HAP-1 (cell line): ENCODE results near the gene TRRAP.
"Not testable (repeated sequence)": the region's sequence is repeated elsewhere in the genome, so short reads cannot be mapped to it uniquely, and the experiment has no call there.

ENCODE experiments used
- DNase-seq, 2 experiments: peaks; one replicate each; pipeline ENCODE4 v3.0.0-alpha.2; 2016 to 2020; ENCODE audit warnings: low spot score in 2 of 2
- H3K27me3 ChIP-seq: fragments of 250-450 bp; sonication (Bioruptor Pico); 2 replicates; pipeline ENCODE4 v1.5.1; 2020; ENCODE audit warnings: low read depth, mild to moderate bottlenecking, moderate library complexity
- H3K36me3 ChIP-seq: fragments of 250-450 bp; sonication (Bioruptor Pico); replicated peaks from 2 replicates; pipeline ENCODE4 v1.5.1; 2020; ENCODE audit warnings: mild to moderate bottlenecking
- H3K4me1 ChIP-seq: fragments of 250-450 bp; sonication (Bioruptor Pico); 2 replicates; pipeline ENCODE4 v1.5.1; 2020; ENCODE audit warnings: mild to moderate bottlenecking
- H3K4me3 ChIP-seq: fragments of 250-450 bp; sonication (Bioruptor Pico); 2 replicates; pipeline ENCODE4 v1.5.1; 2020; ENCODE audit warnings: mild to moderate bottlenecking, moderate library complexity
- H3K9me3 ChIP-seq: fragments of 250-450 bp; sonication (Bioruptor Pico); 2 replicates; pipeline ENCODE4 v1.5.1; 2020; ENCODE audit warnings: mild to moderate bottlenecking, moderate library complexity
- in situ Hi-C: fragments of 300-500 bp; cut with MboI; formaldehyde crosslinking; loops from 3 replicates; pipeline ENCODE4 v1.14.3; 2020; ENCODE audit warnings: low sequenced_read_pairs, inconsistent platforms, mixed read lengths

The TRRAP gene

GRCh38 chr7:99036546-99037111, 158.3 kb downstream of the TRRAP start:
- peak in 1 of 2 experiments; percentile 50 for DNase-seq
- Histone ChIP-seq H3K4me3 (no peak overlapping the region), H3K27me3 (no peaks in the 10 kb centered on the region), H3K36me3 (peaks cover 85% of the 10 kb centered on the region), H3K9me3 (no peaks in the 10 kb centered on the region), H3K4me1 (no peaks in the 10 kb centered on the region)
- in situ Hi-C loops, result no loop called here

- in situ Hi-C loops, result no loop called here
- DNase-seq, result no peak
- no peak overlapping the region for H3K4me3 ChIP-seq
- H3K36me3 ChIP-seq, result peaks cover 82% of the 10 kb centered on the region
- no peaks in the 10 kb centered on the region for H3K27me3 ChIP-seq
- H3K9me3 ChIP-seq, result no peaks in the 10 kb centered on the region
- H3K4me1 ChIP-seq, result no peaks in the 10 kb centered on the region
Measured at GRCh38 chr7:99037327-99037940, 159.1 kb downstream of the TRRAP start.

- Histone ChIP-seq H3K9me3 (no peaks in the 10 kb centered on the region), H3K4me3 (no peak overlapping the region), H3K27me3 (no peaks in the 10 kb centered on the region), H3K36me3 (peaks cover 80% of the 10 kb centered on the region), H3K4me1 (no peaks in the 10 kb centered on the region)
- no peak for DNase-seq
- in situ Hi-C loops, result no loop called here
Measured at GRCh38 chr7:99038086-99038855, 159.9 kb downstream of the TRRAP start.

DNA sequence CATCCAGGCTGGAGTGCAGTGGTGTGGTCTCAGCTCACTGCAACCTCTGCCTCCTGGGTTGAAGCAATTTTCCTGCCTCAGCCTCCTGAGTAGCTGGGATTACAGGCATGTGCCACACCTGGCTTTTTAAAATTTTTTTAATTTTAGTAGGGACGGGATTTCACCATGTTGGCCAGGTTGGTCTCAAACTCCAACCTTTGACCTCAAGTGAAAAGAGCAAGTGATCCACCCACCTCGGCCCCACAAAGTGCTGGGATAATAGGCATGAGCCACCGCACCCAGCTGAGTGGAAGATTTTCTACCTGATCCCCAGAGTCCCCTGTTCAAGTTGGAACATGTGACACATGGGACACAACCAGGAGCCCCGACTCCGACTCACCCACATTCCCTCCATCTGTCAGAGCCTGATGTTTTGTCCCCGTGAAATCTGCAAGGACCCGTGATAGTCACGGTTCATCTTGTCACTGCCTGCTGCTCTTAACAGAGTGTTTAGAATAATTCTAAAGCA, 161.1 kb downstream of the TRRAP start:
- no peak for DNase-seq
- in situ Hi-C loops, result no loop called here
- H3K4me3 ChIP-seq, result no peak overlapping the region
- H3K36me3 ChIP-seq, result peaks cover 77% of the 10 kb centered on the region
- H3K4me1 ChIP-seq, result no peaks in the 10 kb centered on the region
- H3K9me3 ChIP-seq, result no peaks in the 10 kb centered on the region
- H3K27me3 ChIP-seq, result no peaks in the 10 kb centered on the region

GRCh38 chr7:99040104-99040958, 162.0 kb downstream of the TRRAP start:
- no peaks in the 10 kb centered on the region for H3K4me1 ChIP-seq
- no peak overlapping the region for H3K4me3 ChIP-seq
- in situ Hi-C loops, result loop anchor here (5.0 kb wide), 1 partner anchor 272 kb away; no protein-coding TSS in a partner anchor
- DNase-seq, result peak; percentile 72 to 90
- H3K9me3 ChIP-seq, result no peaks in the 10 kb centered on the region
- H3K36me3 ChIP-seq, result peaks cover 71% of the 10 kb centered on the region
- H3K27me3 ChIP-seq, result no peaks in the 10 kb centered on the region

- in situ Hi-C loops, result loop anchor here (5.0 kb wide), 1 partner anchor 271 kb away; no protein-coding TSS in a partner anchor
- H3K4me1 ChIP-seq, result no peaks in the 10 kb centered on the region
- H3K36me3 ChIP-seq, result peaks cover 69% of the 10 kb centered on the region
- no peaks in the 10 kb centered on the region for H3K9me3 ChIP-seq
- no peak for DNase-seq
- H3K4me3 ChIP-seq, result no peak overlapping the region
- H3K27me3 ChIP-seq, result no peaks in the 10 kb centered on the region
Measured at GRCh38 chr7:99041526-99041925, 163.2 kb downstream of the TRRAP start.

- in situ Hi-C loops, result loop anchor here (5.0 kb wide), 1 partner anchor 269 kb away; no protein-coding TSS in a partner anchor
- Histone ChIP-seq H3K36me3 (peaks cover 65% of the 10 kb centered on the region), H3K9me3 (no peaks in the 10 kb centered on the region), H3K4me3 (no peak overlapping the region), H3K27me3 (no peaks in the 10 kb centered on the region), H3K4me1 (no peaks in the 10 kb centered on the region)
- DNase-seq, result no peak
Measured at GRCh38 chr7:99042957-99043356, 164.6 kb downstream of the TRRAP start.

DNA sequence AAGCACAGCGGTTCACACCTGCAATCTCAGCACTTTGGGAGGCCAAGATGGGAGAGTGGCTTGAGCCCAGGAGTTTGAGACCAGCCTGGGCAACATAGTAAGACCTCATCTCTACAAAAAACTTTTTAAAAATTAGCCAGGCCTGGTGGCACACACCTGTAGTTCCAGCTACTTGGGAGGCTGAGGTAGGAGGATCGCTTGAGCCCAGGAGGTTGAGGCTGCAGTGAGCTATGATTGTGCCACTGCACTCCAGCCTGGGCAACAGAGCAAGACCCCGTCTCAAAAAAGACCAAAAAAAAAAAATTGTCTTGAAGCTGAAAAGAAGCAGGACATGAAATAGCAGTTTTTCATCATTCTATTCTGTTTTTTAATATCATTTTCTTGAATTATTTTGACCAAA, 166.5 kb downstream of the TRRAP start:
- H3K4me1 ChIP-seq, DNase-seq, H3K4me3 ChIP-seq, H3K27me3 ChIP-seq, H3K9me3 ChIP-seq: not testable (repeated sequence)
- peaks cover 70% of the 10 kb centered on the region for H3K36me3 ChIP-seq
- in situ Hi-C loops, result loop anchor here (5.0 kb wide), 1 partner anchor 267 kb away; no protein-coding TSS in a partner anchor

- H3K4me3 ChIP-seq, H3K9me3 ChIP-seq, in situ Hi-C loops, DNase-seq, H3K27me3 ChIP-seq, H3K4me1 ChIP-seq: not testable (repeated sequence)
- peaks cover 66% of the 10 kb centered on the region for H3K36me3 ChIP-seq
Measured at GRCh38 chr7:99046262-99046661, 167.9 kb downstream of the TRRAP start.

- Histone ChIP-seq H3K27me3 (no peaks in the 10 kb centered on the region), H3K36me3 (peaks cover 66% of the 10 kb centered on the region), H3K9me3 (no peaks in the 10 kb centered on the region), H3K4me3 (no peak overlapping the region), H3K4me1 (no peaks in the 10 kb centered on the region)
- DNase-seq, result no peak
- in situ Hi-C loops, result no loop called here
Measured at GRCh38 chr7:99046722-99047121, 168.4 kb downstream of the TRRAP start.

- Histone ChIP-seq H3K9me3 (no peaks in the 10 kb centered on the region), H3K27me3 (no peaks in the 10 kb centered on the region), H3K36me3 (peaks cover 69% of the 10 kb centered on the region), H3K4me1 (no peaks in the 10 kb centered on the region), H3K4me3 (no peak overlapping the region)
- in situ Hi-C loops, result no loop called here
- no peak for DNase-seq
Measured at GRCh38 chr7:99047526-99048077, 169.3 kb downstream of the TRRAP start.

DNA sequence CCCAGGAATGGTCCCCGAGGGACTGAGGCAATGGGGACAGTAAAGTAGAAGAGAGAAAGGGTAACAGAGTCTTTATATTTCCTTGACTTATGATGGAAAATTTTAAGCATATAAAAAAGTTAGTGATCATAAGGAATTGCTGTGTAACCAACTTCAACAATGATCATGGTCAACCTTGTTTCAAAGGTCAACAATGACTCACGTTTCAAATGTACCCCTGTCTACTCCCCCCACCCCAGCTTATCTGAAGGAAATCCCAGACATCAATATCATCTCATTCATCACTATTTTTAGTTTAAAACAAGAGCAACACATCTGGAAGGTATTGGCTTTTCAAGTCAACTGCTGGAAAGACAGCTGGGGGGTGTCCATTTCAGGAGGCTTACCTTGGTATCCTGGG, 172.6 kb downstream of the TRRAP start:
- Histone ChIP-seq H3K36me3 (peaks cover 66% of the 10 kb centered on the region), H3K4me1 (no peaks in the 10 kb centered on the region), H3K9me3 (no peaks in the 10 kb centered on the region), H3K4me3 (no peak overlapping the region), H3K27me3 (no peaks in the 10 kb centered on the region)
- no peak for DNase-seq
- in situ Hi-C loops, result no loop called here

GRCh38 chr7:99054781-99055180, 176.4 kb downstream of the TRRAP start:
- in situ Hi-C loops, result no loop called here
- no peak for DNase-seq
- Histone ChIP-seq H3K4me1 (no peaks in the 10 kb centered on the region), H3K9me3 (no peaks in the 10 kb centered on the region), H3K4me3 (no peak overlapping the region), H3K36me3 (peaks cover 42% of the 10 kb centered on the region), H3K27me3 (no peaks in the 10 kb centered on the region)
